Epithelial cell of proximal tubule (primary cell): ENCODE data around the gene CDC23. TPM values are rescaled to one million over a fixed set of nuclear protein-coding genes. Genes with fewer than 3 reads are reported as not detected.
A peak's percentile ranks its signal among the peaks of the same experiment; 100 is the strongest.

Source experiments
- DNase-seq: peaks from one replicate; pipeline ENCODE4 v3.0.0-alpha.2; 2011; ENCODE audit warnings: low read depth
- H3K4me3 ChIP-seq: 2 replicates; pipeline ENCODE4 v1.5.1; 2011; ENCODE audit warnings: low read depth, mild to moderate bottlenecking, low read length
- CTCF ChIP-seq: conservative IDR thresholded peaks from 2 replicates; pipeline ENCODE4 v1.5.1; 2012; ENCODE audit warnings: low read depth, mild to moderate bottlenecking, low read length
- total RNA-seq: library from RNA; depleted of rRNA; stranded (reverse); fragments of >200 nt; gene quantifications from 2 replicates; pipeline ENCODE4 v1.2.3, GENCODE V29; 2015

Gene CDC23
- total RNA-seq, 1 donor from 2014 or later: 29.3 TPM

DNA sequence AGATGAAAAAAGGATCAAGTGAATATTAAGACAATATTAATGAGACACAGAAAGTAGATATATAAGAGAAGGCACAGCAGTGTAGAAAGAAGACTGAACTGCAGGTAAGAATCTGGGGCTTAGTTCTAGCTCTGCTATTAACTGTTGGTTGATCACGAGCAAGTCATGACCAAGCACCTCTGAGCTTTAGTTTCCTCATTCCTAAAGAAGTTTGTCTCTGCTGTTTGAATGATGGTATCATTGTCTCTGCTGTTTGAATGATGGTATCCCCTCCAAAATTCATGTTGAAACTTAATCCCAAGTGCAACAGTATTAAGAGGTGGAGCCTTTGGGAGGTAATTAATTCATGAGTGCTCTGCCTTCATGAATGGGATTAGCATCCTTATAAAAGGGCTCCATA, 71.4 kb downstream of the CDC23 start:
- DNase-seq: no peak

DNA sequence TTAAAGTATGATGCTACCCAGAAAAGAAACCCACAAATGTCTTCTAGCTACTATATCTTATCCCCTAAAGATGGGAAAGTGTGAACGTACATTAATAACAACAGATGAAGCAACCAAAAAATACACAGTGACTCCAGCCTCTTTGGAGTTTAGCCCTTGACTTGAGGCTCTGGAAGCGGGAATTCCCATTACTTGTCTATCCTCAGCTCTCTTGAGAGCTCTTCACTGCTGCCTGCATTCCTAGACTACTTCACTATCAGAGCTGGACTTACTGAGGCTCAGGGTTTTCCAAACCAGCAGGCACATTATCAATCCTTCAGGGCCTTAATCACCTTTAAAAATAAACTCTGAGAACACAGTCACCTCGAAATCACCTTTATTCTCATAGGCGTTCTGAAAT, 72.9 kb downstream of the CDC23 start:
- no peak for TF ChIP-seq CTCF
- H3K4me3 ChIP-seq: no peak overlapping the region
- DNase-seq: no peak

More for the DNA sequence above, 71.4 kb downstream of the CDC23 start:
- no peak for TF ChIP-seq CTCF
- H3K4me3 ChIP-seq: no peak overlapping the region

GRCh38 chr5:138139781-138140090, 73.4 kb downstream of the CDC23 start:
- no peak for DNase-seq
- TF ChIP-seq CTCF: no peak
- H3K4me3 ChIP-seq: peak overlapping the region; percentile 72

DNA sequence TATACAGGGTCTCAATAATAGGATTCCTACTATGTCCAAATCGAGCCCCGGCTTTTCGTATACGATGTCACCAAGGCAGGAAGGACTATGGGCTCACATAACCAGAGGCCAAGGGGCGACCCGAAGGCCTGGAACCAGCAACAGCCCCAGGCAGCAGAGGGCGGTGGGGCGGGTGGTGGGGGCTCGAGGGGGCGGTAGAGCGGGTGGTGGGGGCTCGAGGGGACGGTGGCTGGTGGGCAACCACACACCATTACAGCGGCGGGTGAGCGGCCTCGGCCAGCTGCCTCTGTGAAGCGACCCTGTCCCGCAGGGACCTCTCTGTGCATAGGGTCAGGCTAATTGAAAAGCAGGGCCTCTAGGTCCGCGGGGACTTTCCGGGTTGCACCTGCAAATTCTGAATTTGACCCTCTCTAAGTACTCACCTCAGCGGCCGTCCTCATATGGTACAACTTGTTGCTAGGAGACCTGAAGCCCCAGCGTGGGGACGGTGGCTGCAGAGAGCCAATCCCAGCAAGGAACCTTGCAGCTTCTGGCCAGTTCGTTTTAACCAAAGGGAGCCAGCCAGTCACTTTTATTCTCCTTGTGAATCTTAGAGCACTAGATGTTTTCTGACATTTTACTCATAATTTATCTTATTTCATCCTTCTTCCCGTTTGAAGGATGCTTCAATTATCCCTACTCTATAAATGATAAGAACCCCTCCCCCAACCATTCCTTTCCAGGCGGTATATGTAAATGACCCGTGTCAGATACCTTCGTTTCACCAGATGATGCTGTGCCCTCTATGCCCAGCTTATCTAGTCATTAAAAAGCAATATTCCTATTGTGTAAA, 74.0 kb downstream of the CDC23 start, which contains the start of gene NME5:
TSS of gene NME5 (minus strand) at position 480 of the 832 bp plus-strand sequence. CDS start 648 bp downstream, outside the sequence.
- TF ChIP-seq CTCF: no peak
- DNase-seq: peak; percentile 22
- peak within 1 kb of the TSS; percentile 72 for H3K4me3 ChIP-seq

Other genes starting within 250 kb of the CDC23 start
- gene FAM13B, start 180.2 kb downstream of the CDC23 start, total RNA-seq: 4.0 and 6.6 TPM in 2 replicates
- gene WNT8A, start 129.3 kb downstream of the CDC23 start, total RNA-seq: not detected in 2 replicates
- gene NME5, start 73.9 kb downstream of the CDC23 start, total RNA-seq: 1.0 and 3.1 TPM in 2 replicates
- gene BRD8, start 34.7 kb downstream of the CDC23 start, total RNA-seq: 27.9 and 38.2 TPM in 2 replicates
- 49.6 and 82.9 TPM in 2 replicates for gene KIF20A, start 34.2 kb downstream of the CDC23 start, total RNA-seq
- gene GFRA3, start 61.3 kb upstream of the CDC23 start, total RNA-seq: 0.12 and 0.29 TPM in 2 replicates
- gene CDC25C, start 118.5 kb upstream of the CDC23 start, total RNA-seq: 14.2 and 17.6 TPM in 2 replicates
- 13.7 and 34.7 TPM in 2 replicates for gene FAM53C, start 124.9 kb upstream of the CDC23 start, total RNA-seq
- 27.6 and 40.2 TPM in 2 replicates for gene KDM3B, start 139.4 kb upstream of the CDC23 start, total RNA-seq
- gene REEP2, start 225.7 kb upstream of the CDC23 start, total RNA-seq: 9.9 and 30.6 TPM in 2 replicates